ENCODE data around the gene C10orf88. TPM values are rescaled to one million over a fixed set of nuclear protein-coding genes. Genes with fewer than 3 reads are reported as not detected.

C10orf88 gene
- total and polyA plus RNA-seq, 2 of the 13 experiments (the other 11 are each of a cell fraction or from before 2014, with no cell fraction given) = 4.6 to 11.8 TPM

DNA sequence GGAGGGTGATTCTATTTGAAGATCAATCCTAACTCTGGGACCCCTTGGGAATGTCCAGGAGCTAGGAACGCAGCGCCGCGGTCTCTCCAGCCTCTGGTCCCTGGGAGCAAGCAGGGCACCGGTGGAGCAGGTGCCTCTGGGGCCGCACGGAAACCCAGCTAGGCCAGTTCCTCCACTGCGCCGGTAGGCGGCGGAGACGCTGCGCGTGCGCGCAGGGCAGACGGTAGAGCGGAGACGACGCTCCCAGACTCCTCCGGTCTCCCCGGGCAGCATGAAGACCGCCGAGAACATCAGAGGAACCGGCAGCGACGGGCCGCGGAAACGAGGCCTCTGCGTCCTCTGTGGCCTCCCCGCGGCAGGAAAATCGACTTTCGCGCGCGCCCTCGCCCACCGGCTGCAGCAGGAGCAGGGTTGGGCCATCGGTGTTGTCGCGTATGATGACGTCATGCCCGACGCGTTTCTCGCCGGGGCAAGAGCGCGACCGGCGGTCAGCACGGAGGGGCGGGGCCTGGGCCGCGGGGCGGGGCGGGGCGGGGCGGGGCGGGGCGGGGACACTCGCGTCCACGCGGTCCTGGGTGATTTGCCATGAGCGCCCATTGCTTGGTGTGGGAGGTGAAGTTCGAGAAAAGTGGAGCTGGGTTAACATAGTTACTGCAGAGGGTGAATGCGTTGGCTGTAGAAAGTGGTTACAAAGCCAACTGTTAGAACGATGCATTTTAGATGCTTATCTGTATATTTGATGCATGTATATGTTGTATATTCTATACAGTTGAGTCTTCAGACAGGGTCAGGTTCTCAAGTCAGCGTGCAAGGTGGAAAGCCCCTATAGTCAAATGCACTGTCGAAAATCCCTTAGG is 26.4 kb upstream of the C10orf88 start, which contains the start of gene PSTK (continued):
- no peak for TF ChIP-seq DNMT3B (CRISPR knock-in tag; conservative IDR thresholded peaks at IDR 0.05)
- peak; percentile 75 for TF ChIP-seq SKI (IDR thresholded peaks at IDR 0.05; ENCODE audit: partially characterized antibody)
- no peak for TF ChIP-seq HOXA7 (CRISPR knock-in tag; IDR thresholded peaks at IDR 0.05)
- peak; percentile 82 for TF ChIP-seq ZNF430 (CRISPR knock-in tag; IDR thresholded peaks at IDR 0.05)
- TF ChIP-seq, protein P1, sequence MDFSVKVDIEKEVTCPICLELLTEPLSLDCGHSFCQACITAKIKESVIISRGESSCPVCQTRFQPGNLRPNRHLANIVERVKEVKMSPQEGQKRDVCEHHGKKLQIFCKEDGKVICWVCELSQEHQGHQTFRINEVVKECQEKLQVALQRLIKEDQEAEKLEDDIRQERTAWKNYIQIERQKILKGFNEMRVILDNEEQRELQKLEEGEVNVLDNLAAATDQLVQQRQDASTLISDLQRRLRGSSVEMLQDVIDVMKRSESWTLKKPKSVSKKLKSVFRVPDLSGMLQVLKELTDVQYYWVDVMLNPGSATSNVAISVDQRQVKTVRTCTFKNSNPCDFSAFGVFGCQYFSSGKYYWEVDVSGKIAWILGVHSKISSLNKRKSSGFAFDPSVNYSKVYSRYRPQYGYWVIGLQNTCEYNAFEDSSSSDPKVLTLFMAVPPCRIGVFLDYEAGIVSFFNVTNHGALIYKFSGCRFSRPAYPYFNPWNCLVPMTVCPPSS (IDR thresholded peaks at IDR 0.05) = no peak
- 0 out of 2 replicates have a peak, but pooled peaks have one; percentile 16 for TF ChIP-seq ZNF432 (CRISPR knock-in tag; IDR thresholded peaks at IDR 0.05; ENCODE audit: borderline replicate concordance)
- TF ChIP-seq, protein P2, sequence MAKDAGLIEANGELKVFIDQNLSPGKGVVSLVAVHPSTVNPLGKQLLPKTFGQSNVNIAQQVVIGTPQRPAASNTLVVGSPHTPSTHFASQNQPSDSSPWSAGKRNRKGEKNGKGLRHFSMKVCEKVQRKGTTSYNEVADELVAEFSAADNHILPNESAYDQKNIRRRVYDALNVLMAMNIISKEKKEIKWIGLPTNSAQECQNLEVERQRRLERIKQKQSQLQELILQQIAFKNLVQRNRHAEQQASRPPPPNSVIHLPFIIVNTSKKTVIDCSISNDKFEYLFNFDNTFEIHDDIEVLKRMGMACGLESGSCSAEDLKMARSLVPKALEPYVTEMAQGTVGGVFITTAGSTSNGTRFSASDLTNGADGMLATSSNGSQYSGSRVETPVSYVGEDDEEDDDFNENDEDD (CRISPR knock-in tag; IDR thresholded peaks at IDR 0.05; ENCODE audit: borderline replicate concordance) = peak; percentile 84; the same call in 1 of the 2 replicates
- peak; percentile 66; the same call in 1 of the 2 replicates for TF ChIP-seq IRF2 (CRISPR knock-in tag; IDR thresholded peaks at IDR 0.05)
- TF ChIP-seq ZNF563 (CRISPR knock-in tag; IDR thresholded peaks at IDR 0.05) = peak; percentile 89
- TF ChIP-seq, protein P3, sequence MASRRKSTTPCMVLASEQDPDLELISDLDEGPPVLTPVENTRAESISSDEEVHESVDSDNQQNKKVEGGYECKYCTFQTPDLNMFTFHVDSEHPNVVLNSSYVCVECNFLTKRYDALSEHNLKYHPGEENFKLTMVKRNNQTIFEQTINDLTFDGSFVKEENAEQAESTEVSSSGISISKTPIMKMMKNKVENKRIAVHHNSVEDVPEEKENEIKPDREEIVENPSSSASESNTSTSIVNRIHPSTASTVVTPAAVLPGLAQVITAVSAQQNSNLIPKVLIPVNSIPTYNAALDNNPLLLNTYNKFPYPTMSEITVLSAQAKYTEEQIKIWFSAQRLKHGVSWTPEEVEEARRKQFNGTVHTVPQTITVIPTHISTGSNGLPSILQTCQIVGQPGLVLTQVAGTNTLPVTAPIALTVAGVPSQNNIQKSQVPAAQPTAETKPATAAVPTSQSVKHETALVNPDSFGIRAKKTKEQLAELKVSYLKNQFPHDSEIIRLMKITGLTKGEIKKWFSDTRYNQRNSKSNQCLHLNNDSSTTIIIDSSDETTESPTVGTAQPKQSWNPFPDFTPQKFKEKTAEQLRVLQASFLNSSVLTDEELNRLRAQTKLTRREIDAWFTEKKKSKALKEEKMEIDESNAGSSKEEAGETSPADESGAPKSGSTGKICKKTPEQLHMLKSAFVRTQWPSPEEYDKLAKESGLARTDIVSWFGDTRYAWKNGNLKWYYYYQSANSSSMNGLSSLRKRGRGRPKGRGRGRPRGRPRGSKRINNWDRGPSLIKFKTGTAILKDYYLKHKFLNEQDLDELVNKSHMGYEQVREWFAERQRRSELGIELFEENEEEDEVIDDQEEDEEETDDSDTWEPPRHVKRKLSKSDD (CRISPR knock-in tag; IDR thresholded peaks at IDR 0.05; ENCODE audit: low read depth) = peak; percentile 99
- peak; percentile 65 for TF ChIP-seq SPEN (CRISPR knock-in tag; IDR thresholded peaks at IDR 0.05; ENCODE audit: low read depth)
- no peak for TF ChIP-seq WIZ (CRISPR knock-in tag; IDR thresholded peaks at IDR 0.05)
- TF ChIP-seq, protein P4, sequence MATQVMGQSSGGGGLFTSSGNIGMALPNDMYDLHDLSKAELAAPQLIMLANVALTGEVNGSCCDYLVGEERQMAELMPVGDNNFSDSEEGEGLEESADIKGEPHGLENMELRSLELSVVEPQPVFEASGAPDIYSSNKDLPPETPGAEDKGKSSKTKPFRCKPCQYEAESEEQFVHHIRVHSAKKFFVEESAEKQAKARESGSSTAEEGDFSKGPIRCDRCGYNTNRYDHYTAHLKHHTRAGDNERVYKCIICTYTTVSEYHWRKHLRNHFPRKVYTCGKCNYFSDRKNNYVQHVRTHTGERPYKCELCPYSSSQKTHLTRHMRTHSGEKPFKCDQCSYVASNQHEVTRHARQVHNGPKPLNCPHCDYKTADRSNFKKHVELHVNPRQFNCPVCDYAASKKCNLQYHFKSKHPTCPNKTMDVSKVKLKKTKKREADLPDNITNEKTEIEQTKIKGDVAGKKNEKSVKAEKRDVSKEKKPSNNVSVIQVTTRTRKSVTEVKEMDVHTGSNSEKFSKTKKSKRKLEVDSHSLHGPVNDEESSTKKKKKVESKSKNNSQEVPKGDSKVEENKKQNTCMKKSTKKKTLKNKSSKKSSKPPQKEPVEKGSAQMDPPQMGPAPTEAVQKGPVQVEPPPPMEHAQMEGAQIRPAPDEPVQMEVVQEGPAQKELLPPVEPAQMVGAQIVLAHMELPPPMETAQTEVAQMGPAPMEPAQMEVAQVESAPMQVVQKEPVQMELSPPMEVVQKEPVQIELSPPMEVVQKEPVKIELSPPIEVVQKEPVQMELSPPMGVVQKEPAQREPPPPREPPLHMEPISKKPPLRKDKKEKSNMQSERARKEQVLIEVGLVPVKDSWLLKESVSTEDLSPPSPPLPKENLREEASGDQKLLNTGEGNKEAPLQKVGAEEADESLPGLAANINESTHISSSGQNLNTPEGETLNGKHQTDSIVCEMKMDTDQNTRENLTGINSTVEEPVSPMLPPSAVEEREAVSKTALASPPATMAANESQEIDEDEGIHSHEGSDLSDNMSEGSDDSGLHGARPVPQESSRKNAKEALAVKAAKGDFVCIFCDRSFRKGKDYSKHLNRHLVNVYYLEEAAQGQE (IDR thresholded peaks at IDR 0.05; ENCODE audit: borderline replicate concordance in 1 of 2, low read depth in 1 of 2, low read length in 2 of 2) = peak in 1 of 2 experiments; percentile 24; a peak in 1 of 4 replicates
- peak; percentile 57 for TF ChIP-seq STAG1 (CRISPR knock-in tag; IDR thresholded peaks at IDR 0.05)
- peak; percentile 67; the same call in 1 of the 2 replicates for TF ChIP-seq ZNF552 (CRISPR knock-in tag; IDR thresholded peaks at IDR 0.05; ENCODE audit: borderline replicate concordance)
- TF ChIP-seq NFE2L1 (CRISPR knock-in tag; IDR thresholded peaks at IDR 0.05; ENCODE audit: borderline replicate concordance) = no peak
- no peak for TF ChIP-seq ZSCAN30 (CRISPR knock-in tag; IDR thresholded peaks at IDR 0.05)
- TF ChIP-seq, protein P5, sequence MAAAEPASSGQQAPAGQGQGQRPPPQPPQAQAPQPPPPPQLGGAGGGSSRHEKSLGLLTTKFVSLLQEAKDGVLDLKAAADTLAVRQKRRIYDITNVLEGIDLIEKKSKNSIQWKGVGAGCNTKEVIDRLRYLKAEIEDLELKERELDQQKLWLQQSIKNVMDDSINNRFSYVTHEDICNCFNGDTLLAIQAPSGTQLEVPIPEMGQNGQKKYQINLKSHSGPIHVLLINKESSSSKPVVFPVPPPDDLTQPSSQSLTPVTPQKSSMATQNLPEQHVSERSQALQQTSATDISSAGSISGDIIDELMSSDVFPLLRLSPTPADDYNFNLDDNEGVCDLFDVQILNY (CRISPR knock-in tag; conservative IDR thresholded peaks at IDR 0.05) = 0 out of 2 replicates have a peak, but pooled peaks have one; percentile 62
- TF ChIP-seq GATAD2A (CRISPR knock-in tag; IDR thresholded peaks at IDR 0.05) = peak; percentile 44

Data from HepG2 (cell line).